ENCODE measurements around the gene WDR44.
A peak's percentile ranks its signal among the peaks of the same experiment; 100 is the strongest.

The WDR44 gene

GRCh38 chrX:118493016-118493415 lies 147.1 kb downstream of the WDR44 start:
- TF ChIP-seq CTCF (IDR thresholded peaks at IDR 0.05; ENCODE audit: low read depth, low read length, poor library complexity, severe bottlenecking), result no peak
- TF ChIP-seq EZH2phosphoT487 (IDR thresholded peaks at IDR 0.05; ENCODE audit: borderline replicate concordance, low read length), result no peak
- Histone ChIP-seq H3K27ac (ENCODE audit: low read depth, low read length) (no peak overlapping the region), H3K9me3 (ENCODE audit: control insufficient read depth, insufficient read depth, low read length) (no peaks in the 10 kb centered on the region), H3K9me2 (replicated peaks; ENCODE audit: control insufficient read depth, low read length) (no peaks in the 10 kb centered on the region), H3F3A (ENCODE audit: control insufficient read depth, insufficient read depth) (no peaks in the 10 kb centered on the region), H3K27me3 (ENCODE audit: control insufficient read depth, low read length) (no peaks in the 10 kb centered on the region), H3K4me1 (ENCODE audit: control insufficient read depth, low read length) (peaks cover 21% of the 10 kb centered on the region), H3K79me2 (ENCODE audit: control insufficient read depth, low read length) (peaks cover 16% of the 10 kb centered on the region), H3K36me3 (ENCODE audit: control insufficient read depth, low read length) (no peaks in the 10 kb centered on the region), H4K20me1 (ENCODE audit: control insufficient read depth, insufficient read depth, low read depth, low read length) (no peaks in the 10 kb centered on the region), H3K4me2 (ENCODE audit: low read length) (no peak overlapping the region), H3K4me3 (ENCODE audit: low read length) (no peak overlapping the region)

DNA sequence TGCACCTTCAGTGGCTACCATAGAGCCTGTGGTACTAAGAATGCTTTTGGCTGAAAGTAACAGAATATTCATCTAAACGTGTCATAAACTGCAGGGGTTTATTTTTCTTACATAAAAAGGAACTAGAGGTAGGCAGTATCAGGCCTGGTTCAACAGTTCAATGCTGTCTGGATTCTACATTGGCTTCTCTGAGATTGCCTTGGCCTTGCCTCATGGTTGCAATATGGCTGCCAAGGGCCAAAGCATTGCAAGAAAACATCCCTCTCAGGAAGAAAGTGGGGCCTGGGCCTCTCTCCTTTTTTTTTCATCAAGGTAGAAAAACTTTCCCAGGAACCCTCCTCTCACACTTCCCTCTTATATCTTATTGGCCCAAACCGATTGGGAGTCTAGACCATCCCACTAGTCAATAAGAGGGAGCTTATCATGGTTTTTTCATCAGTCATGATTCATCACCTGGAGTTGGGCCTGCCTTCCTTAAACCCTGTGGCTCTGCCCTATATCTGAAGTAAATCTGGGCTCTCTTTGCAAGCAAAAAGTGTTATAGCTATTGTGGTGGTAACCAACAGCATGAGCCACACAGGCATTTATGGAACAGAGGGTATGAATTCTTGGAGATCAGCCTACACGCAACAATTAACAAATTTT lies 147.9 kb downstream of the WDR44 start:
- Histone ChIP-seq H3K4me2 (ENCODE audit: low read length) (no peak overlapping the region), H3K27ac (ENCODE audit: low read depth, low read length) (no peak overlapping the region), H4K20me1 (ENCODE audit: control insufficient read depth, insufficient read depth, low read depth, low read length) (no peaks in the 10 kb centered on the region), H3K9me3 (ENCODE audit: control insufficient read depth, insufficient read depth, low read length) (no peaks in the 10 kb centered on the region), H3K4me3 (ENCODE audit: low read length) (no peak overlapping the region), H3K4me1 (ENCODE audit: control insufficient read depth, low read length) (peaks cover 28% of the 10 kb centered on the region), H3K9me2 (replicated peaks; ENCODE audit: control insufficient read depth, low read length) (no peaks in the 10 kb centered on the region), H3K36me3 (ENCODE audit: control insufficient read depth, low read length) (no peaks in the 10 kb centered on the region), H3F3A (ENCODE audit: control insufficient read depth, insufficient read depth) (no peaks in the 10 kb centered on the region), H3K27me3 (ENCODE audit: control insufficient read depth, low read length) (no peaks in the 10 kb centered on the region), H3K79me2 (ENCODE audit: control insufficient read depth, low read length) (peaks cover 23% of the 10 kb centered on the region)
- no peak for TF ChIP-seq EZH2phosphoT487 (IDR thresholded peaks at IDR 0.05; ENCODE audit: borderline replicate concordance, low read length)
- no peak for TF ChIP-seq CTCF (IDR thresholded peaks at IDR 0.05; ENCODE audit: low read depth, low read length, poor library complexity, severe bottlenecking)

- H3K27me3 ChIP-seq (ENCODE audit: control insufficient read depth, low read length), result no peaks in the 10 kb centered on the region
- H3K36me3 ChIP-seq (ENCODE audit: control insufficient read depth, low read length), result no peaks in the 10 kb centered on the region
- peaks cover 29% of the 10 kb centered on the region for H3K4me1 ChIP-seq (ENCODE audit: control insufficient read depth, low read length)
- H3K4me3 ChIP-seq (ENCODE audit: low read length), result peak within 1 kb of the TSS; percentile 81
- H4K20me1 ChIP-seq (ENCODE audit: control insufficient read depth, insufficient read depth, low read depth, low read length), result no peaks in the 10 kb centered on the region
- no peaks in the 10 kb centered on the region for H3K9me3 ChIP-seq (ENCODE audit: control insufficient read depth, insufficient read depth, low read length)
- H3K27ac ChIP-seq (ENCODE audit: low read depth, low read length), result peak within 1 kb of the TSS; percentile 64
- no peaks in the 10 kb centered on the region for H3K9me2 ChIP-seq (replicated peaks; ENCODE audit: control insufficient read depth, low read length)
- peaks cover 35% of the 10 kb centered on the region for H3K79me2 ChIP-seq (ENCODE audit: control insufficient read depth, low read length)
- peak within 1 kb of the TSS; percentile 76 for H3K4me2 ChIP-seq (ENCODE audit: low read length)
- TF ChIP-seq EZH2phosphoT487 (IDR thresholded peaks at IDR 0.05; ENCODE audit: borderline replicate concordance, low read length), result no peak
- no peak for TF ChIP-seq CTCF (IDR thresholded peaks at IDR 0.05; ENCODE audit: low read depth, low read length, poor library complexity, severe bottlenecking)
- H3F3A ChIP-seq (ENCODE audit: control insufficient read depth, insufficient read depth), result no peaks in the 10 kb centered on the region
Observed at GRCh38 chrX:118495061-118495921, 149.4 kb downstream of the WDR44 start, which contains the start of gene DOCK11. Gene DOCK11 (plus strand): TSS chrX:118495815. CDS start chrX:118495972, 157 bp downstream.

All from DOHH2 (cell line).